ENCODE measurements around the gene KLHL41. TPM values are rescaled to one million over a fixed set of nuclear protein-coding genes. Genes with fewer than 3 reads are reported as not detected.

Gene KLHL41
- total and polyA plus RNA-seq, 10 of the 15 experiments (the other 5 are each of a cell fraction or from before 2014, with no cell fraction given), result 0.03 to 0.38 (median 0.10) TPM; not detected in 3

DNA sequence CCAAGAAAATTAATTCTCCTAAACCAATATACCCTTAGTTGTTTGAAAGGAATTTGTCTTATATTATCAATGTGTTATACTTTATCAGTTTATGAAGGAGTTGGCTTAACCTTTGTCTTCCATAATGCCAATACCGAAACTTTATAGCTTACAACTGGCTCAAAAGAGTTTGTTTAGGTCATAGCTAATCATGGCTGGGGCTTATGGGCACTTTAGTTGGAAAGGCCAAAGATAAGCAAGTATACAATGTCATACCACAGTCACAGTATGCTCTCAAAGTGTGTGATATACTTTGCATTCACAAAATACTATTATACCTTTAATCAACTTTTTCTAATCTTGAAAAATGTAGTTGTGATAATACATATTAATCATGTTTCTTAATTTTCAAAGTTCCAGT lies 2.3 kb downstream of the KLHL41 start (continued):
- TF ChIP-seq DPF2 (IDR thresholded peaks at IDR 0.05), result no peak

DNA sequence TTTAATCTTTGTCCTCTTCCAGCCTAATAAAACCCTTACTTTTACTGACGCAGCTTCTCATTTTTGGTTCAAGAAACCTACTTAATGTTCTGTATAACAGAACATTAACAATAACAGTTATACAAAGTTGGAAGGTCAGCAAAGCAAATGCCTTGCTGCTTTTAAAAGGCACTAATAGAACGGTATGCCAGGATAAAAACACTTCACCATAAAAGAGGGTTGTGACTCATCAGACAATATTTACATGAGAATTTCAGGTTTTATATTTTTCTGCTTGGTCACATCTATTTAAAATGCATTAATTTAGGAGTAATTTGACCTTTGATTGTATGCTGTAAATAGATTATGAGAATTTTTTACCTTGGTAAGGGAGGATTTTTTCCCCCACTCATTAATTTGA lies 3.0 kb downstream of the KLHL41 start:
- Histone ChIP-seq H3K79me2 (ENCODE audit: control insufficient read depth, insufficient read depth, low read length) (no peaks in the 10 kb centered on the region), H3K27ac (ENCODE audit: control insufficient read depth, insufficient read depth) (no peak overlapping the region), H3K36me3 (ENCODE audit: control insufficient read depth in 2 of 2, insufficient read depth in 2 of 2, low read length in 1 of 2) (no peaks in the 10 kb centered on the region), H3K4me3 (no peak overlapping the region), H3K9me3 (replicated peaks; ENCODE audit: control insufficient read depth, insufficient read depth, low read length) (no peaks in the 10 kb centered on the region), H3K4me1 (ENCODE audit: control insufficient read depth, insufficient read depth, low read length) (no peaks in the 10 kb centered on the region), H3K9ac (ENCODE audit: control insufficient read depth, insufficient read depth, low read length) (no peak overlapping the region), H3K27me3 (replicated peaks in 1 of 2; ENCODE audit: control insufficient read depth in 2 of 2, insufficient read depth in 2 of 2, low read length in 1 of 2) (no peaks in the 10 kb centered on the region; a peak in 1 of 4 replicates), H2AFZ (ENCODE audit: control insufficient read depth, low read depth, low read length) (no peak overlapping the region), H3K4me2 (ENCODE audit: control insufficient read depth, insufficient read depth) (no peak overlapping the region), H4K20me1 (ENCODE audit: control insufficient read depth, insufficient read depth) (no peaks in the 10 kb centered on the region)
- ChIA-PET POLR2A (no interaction called here), SMC1A (ENCODE audit: uncharacterized antibody, unreplicated experiment) (no interaction called here), RAD21 (ENCODE audit: unreplicated experiment) (no interaction called here), CTCF (no interaction called here)
- no peak for DNase-seq (ENCODE audit: low read depth, low spot score)
- in situ Hi-C loops (cut with MboI) (no loop called here), intact Hi-C loops (cut with micrococcal nuclease; ENCODE audit: unreplicated experiment) (no loop called here)
- WGBS (ENCODE audit: insufficient coverage, insufficient replicate concordance, low lambda C conversion rate, missing lambda C conversion rate), result 48% methylated on average over 2 of the region's 2 CpGs
- FAIRE-seq, result no peak
- ATAC-seq, result no peak
- no TSS peak for BruUV-seq (replicated peaks)
- TF ChIP-seq JUND (IDR thresholded peaks at IDR 0.05; ENCODE audit: low read depth, low read length), result no peak
- TF ChIP-seq YBX1 (IDR thresholded peaks at IDR 0.05), result no peak
- no peak for TF ChIP-seq SMARCA5 (IDR thresholded peaks at IDR 0.05)
- TF ChIP-seq, protein P1, sequence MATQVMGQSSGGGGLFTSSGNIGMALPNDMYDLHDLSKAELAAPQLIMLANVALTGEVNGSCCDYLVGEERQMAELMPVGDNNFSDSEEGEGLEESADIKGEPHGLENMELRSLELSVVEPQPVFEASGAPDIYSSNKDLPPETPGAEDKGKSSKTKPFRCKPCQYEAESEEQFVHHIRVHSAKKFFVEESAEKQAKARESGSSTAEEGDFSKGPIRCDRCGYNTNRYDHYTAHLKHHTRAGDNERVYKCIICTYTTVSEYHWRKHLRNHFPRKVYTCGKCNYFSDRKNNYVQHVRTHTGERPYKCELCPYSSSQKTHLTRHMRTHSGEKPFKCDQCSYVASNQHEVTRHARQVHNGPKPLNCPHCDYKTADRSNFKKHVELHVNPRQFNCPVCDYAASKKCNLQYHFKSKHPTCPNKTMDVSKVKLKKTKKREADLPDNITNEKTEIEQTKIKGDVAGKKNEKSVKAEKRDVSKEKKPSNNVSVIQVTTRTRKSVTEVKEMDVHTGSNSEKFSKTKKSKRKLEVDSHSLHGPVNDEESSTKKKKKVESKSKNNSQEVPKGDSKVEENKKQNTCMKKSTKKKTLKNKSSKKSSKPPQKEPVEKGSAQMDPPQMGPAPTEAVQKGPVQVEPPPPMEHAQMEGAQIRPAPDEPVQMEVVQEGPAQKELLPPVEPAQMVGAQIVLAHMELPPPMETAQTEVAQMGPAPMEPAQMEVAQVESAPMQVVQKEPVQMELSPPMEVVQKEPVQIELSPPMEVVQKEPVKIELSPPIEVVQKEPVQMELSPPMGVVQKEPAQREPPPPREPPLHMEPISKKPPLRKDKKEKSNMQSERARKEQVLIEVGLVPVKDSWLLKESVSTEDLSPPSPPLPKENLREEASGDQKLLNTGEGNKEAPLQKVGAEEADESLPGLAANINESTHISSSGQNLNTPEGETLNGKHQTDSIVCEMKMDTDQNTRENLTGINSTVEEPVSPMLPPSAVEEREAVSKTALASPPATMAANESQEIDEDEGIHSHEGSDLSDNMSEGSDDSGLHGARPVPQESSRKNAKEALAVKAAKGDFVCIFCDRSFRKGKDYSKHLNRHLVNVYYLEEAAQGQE (IDR thresholded peaks at IDR 0.05; ENCODE audit: low read depth, low read length), result no peak
- TF ChIP-seq, protein P2, sequence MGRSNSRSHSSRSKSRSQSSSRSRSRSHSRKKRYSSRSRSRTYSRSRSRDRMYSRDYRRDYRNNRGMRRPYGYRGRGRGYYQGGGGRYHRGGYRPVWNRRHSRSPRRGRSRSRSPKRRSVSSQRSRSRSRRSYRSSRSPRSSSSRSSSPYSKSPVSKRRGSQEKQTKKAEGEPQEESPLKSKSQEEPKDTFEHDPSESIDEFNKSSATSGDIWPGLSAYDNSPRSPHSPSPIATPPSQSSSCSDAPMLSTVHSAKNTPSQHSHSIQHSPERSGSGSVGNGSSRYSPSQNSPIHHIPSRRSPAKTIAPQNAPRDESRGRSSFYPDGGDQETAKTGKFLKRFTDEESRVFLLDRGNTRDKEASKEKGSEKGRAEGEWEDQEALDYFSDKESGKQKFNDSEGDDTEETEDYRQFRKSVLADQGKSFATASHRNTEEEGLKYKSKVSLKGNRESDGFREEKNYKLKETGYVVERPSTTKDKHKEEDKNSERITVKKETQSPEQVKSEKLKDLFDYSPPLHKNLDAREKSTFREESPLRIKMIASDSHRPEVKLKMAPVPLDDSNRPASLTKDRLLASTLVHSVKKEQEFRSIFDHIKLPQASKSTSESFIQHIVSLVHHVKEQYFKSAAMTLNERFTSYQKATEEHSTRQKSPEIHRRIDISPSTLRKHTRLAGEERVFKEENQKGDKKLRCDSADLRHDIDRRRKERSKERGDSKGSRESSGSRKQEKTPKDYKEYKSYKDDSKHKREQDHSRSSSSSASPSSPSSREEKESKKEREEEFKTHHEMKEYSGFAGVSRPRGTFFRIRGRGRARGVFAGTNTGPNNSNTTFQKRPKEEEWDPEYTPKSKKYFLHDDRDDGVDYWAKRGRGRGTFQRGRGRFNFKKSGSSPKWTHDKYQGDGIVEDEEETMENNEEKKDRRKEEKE (IDR thresholded peaks at IDR 0.05), result no peak
- TF ChIP-seq, protein P3, sequence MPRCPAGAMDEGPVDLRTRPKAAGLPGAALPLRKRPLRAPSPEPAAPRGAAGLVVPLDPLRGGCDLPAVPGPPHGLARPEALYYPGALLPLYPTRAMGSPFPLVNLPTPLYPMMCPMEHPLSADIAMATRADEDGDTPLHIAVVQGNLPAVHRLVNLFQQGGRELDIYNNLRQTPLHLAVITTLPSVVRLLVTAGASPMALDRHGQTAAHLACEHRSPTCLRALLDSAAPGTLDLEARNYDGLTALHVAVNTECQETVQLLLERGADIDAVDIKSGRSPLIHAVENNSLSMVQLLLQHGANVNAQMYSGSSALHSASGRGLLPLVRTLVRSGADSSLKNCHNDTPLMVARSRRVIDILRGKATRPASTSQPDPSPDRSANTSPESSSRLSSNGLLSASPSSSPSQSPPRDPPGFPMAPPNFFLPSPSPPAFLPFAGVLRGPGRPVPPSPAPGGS (IDR thresholded peaks at IDR 0.05; ENCODE audit: borderline replicate concordance, insufficient read depth, low read depth, low read length, poor library complexity, severe bottlenecking), result no peak
- no peak for TF ChIP-seq CBFB (IDR thresholded peaks at IDR 0.05; ENCODE audit: low read depth)
- TF ChIP-seq ZBED1 (IDR thresholded peaks at IDR 0.05; ENCODE audit: borderline replicate concordance), result no peak
- TF ChIP-seq ZNF384 (IDR thresholded peaks at IDR 0.05; ENCODE audit: borderline replicate concordance, low read depth, low read length), result no peak
- TF ChIP-seq KAT2A (conservative IDR thresholded peaks at IDR 0.05; ENCODE audit: control insufficient read depth, low read depth, low read length), result no peak
- TF ChIP-seq, protein P4, sequence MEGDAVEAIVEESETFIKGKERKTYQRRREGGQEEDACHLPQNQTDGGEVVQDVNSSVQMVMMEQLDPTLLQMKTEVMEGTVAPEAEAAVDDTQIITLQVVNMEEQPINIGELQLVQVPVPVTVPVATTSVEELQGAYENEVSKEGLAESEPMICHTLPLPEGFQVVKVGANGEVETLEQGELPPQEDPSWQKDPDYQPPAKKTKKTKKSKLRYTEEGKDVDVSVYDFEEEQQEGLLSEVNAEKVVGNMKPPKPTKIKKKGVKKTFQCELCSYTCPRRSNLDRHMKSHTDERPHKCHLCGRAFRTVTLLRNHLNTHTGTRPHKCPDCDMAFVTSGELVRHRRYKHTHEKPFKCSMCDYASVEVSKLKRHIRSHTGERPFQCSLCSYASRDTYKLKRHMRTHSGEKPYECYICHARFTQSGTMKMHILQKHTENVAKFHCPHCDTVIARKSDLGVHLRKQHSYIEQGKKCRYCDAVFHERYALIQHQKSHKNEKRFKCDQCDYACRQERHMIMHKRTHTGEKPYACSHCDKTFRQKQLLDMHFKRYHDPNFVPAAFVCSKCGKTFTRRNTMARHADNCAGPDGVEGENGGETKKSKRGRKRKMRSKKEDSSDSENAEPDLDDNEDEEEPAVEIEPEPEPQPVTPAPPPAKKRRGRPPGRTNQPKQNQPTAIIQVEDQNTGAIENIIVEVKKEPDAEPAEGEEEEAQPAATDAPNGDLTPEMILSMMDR (IDR thresholded peaks at IDR 0.05 in 2 of 3, conservative IDR thresholded peaks at IDR 0.05 in 1 of 3; ENCODE audit: control insufficient read depth in 2 of 3, extremely low read depth in 1 of 3, insufficient read depth in 1 of 3, low read depth in 3 of 3, low read length in 3 of 3), result no peak
- no peak for TF ChIP-seq GATAD2B (conservative IDR thresholded peaks at IDR 0.05; ENCODE audit: low read depth)
- no peak for TF ChIP-seq BRCA1 (IDR thresholded peaks at IDR 0.05; ENCODE audit: low read depth, low read length)

All from GM12878 (cell line).